Stimulated activated CD4-positive, alpha-beta T cell treated with anti-CD3 and anti-CD28 coated beads, Interleukin-4, amount 100 ng/mL, for 1 hour (primary cell): ENCODE data around the gene RANBP3L.

ENCODE experiments used
- DNase-seq: peaks from one replicate; pipeline ENCODE4 v3.0.0-alpha.2; 2020

RANBP3L gene

DNA sequence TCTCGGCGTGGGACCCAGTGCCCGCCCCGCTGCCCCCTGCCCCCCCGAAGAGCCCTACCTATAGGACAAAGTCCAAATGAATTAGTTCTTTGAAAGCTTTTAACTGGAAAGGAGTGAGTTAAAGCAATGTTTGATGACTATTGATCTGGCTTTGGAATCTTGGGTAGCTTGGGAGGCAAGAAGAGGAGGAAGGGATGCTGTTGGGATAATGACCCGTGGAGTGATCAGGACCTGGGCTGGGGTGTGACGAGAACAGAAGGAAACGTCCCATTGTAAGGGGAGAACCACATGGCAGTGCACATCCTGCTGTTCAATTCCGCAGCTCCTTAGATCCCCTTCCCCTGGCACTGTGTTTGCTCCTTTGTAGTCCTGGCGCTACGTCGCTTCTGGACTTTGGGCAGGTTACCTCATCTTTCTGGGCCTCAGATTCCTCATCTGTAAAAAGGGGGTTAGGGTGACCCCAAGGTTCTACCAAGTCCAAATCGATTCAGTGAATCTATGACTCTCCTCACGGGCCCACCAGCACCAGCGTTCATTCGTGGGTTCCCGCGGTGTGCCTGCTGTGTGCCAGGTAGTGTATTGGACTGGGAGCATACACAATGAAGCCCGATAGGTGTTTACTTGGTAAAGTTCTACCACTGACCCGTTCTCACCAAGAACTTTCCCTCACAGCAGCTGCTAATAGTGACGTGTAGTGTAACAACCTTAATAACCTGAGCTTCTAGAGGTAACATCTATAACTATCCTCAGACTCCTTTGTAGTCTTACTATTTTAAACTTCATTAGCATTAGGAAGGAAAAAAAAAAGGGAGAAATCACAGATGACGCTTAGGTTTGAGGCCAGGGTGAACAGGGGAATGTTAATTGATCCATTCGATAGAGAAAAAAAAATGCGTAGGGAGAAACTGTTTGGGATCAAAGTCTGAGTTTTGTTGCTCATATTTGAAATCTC, 58.9 kb downstream of the RANBP3L start:
- peak; percentile 4 for DNase-seq

DNA sequence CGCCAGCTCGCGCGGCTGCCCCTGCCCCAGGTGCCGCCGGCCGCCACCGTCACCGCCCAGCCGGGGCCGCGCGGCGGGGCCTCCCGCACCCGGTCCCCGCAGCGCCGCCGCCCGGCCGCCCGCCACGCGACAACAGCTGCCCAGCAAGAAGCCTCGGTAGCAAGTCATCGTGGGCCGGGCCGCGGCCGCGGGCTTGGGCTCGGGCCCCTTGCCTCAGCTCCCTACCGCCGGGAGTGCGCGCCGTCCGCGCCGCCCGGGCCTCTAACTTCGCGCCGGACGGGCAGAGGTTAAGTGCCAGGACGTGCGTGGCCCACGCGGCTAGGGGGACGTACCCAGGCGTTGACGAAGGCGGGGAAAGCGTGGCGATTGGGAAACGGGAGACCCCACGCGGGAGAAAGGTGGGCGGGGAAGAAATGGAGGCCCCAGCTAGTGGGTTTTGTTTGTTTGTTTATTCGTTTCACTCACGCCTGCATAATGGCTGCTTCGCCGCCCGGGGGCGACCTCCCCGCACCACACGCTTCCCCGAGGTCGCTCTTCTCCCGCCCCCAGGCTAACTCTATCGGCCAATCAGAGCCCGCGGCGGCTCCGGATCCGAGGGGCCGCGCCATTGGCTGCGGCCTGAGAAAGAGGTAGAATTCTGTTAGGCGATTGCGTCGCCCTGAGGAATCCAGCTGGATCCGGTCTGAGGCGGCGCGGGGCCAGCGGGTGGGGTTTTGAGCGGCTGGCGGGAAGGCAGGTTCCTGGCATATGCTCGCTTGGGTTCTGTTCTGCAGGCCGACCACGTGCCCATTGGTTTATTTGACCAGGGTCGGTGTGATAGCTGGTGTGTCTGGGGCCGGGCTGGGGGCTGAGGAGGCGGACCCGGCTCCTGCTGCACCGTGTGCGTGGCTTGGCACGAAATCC, 59.8 kb downstream of the RANBP3L start, which contains the start of gene NADK2:
NADK2 (minus strand) TSS at position 295 of the 903 bp plus-strand sequence; CDS start at position 168, 127 bp downstream.
- peak; percentile 90 for DNase-seq

DNA sequence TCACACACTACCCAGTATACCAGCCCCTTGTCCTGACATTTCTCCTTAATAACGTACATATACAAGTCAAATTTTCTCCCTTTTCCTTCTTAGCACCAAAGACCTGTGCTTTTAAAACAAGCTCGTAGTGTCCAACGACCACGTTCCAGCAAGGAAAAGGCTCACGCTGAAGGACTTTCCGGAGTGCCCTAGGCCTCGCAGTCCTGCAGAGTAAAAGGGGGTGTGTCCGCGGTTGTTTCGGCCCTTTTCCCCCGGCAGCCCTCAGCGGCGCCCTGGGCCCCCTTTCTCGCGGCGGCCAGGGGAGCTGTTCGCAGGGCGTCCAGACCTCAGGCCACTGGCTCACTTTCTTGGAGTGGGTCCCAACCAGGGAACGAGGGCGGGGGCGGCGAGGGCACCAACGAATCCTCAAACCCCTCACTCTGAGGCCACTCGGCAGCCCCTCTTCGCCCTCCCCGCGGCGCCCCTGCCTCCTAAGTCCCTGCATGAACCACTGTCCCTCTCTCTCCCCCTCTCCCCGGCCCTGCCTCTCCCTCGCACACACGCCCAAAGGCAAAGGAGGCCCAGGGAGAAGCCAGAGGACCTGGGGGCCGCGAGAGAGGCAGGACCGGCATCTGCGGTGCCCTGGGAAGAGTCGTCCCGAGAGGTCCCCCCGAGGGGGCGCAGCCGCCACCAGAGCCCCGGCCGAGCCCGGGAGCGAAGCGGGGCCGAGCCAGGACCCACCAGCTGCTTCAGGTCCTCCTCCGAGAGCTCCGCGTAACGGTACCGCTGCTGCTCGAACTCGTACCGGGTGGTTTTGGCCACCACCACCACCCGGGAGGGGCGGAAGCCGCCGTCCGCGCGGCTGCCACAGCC, 60.7 kb downstream of the RANBP3L start:
- DNase-seq: peak; percentile 44

DNA sequence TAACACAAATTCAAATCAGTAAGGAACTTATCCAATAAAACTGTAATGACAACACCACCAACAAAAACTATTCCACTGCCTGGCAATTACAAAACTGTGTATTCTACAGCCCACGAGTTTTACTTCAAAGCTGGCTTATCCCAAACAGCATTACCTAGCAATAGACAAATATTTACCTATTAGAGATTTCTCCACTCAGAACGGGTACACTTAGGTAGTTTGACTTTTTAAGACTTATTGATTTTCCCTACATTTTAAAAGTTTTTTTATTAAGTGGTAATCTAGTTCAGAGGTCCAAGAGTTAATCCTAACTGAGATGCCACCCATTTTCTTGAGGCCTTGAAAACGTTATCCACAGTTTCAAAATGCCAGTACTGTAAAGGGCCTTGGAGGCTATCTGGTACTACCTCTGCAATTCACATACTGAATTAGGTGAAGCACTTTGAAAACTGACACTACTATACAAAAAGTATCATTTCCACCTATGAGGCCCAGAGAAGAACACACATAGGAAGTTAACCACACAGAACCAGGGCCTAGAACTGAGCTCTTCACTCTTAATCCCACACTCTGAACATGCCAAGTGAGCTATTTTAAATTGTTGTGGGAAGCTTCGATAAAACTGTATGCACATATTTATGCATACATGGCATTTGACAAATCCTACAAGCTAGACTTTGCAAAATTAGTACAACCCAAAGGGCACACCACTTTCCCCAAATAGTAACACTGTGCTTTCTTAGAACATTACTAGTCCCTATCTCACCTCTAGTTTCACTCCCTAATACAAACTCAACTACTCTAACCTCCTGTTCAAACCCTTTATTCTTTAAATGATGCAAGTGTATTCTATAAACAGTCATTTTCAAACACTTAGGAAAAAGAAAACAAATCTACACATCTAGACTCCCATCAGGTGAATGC, 62.1 kb downstream of the RANBP3L start:
- DNase-seq: no peak

DNA sequence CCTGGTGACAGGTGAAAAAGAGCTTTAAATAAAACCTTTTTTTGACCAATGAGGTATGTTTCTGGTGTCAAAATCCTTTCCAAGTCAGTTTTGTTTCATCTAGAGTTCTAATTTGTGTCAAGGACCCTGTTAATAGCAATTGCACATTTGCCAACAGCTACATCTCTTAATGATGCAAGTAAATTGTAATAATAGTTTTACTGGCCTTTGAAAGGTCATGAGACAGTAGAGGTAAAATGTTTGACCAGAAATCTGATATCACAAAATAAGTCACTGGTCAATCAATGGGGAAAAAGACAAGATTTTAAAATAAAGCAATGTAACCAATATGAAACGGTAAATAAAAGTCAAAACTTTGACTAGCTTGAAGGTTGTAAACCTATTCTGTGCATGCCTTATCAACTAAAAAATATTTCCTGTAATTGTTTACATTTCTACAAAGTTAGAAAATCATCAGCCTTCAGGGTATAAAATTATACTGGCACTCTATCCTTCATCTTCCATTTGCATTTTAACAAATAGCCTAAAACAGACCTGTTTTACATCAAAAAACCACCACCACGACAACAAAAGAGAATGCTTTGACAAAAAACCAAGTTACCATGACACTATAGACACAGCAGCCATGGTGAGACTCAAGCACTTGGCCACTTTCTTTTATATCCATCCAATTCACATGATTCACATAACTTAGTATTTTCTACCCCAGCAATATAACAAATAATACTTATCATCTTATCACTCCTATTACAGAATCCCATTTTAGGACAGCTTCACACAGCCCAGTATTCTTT, 63.0 kb downstream of the RANBP3L start:
- DNase-seq: no peak

DNA sequence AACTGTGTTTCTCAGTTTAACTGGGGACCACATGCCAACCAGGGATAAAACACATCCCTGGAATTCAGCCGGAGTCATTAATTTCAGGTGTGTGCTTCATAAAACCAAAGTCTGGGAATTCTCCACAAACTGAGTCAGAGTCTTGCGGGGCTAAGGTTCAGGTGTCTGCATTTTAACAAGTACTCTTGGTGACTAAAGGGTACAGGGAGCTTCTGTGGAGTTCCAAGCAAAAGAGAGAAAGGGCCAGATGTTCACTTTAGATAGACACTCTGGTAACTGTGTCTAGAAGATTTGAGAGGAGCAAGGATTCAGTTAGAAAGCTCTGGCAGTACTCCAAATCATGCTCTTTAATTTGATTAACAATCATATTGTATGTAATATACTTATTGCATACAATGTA, 64.0 kb downstream of the RANBP3L start:
- DNase-seq: no peak

DNA sequence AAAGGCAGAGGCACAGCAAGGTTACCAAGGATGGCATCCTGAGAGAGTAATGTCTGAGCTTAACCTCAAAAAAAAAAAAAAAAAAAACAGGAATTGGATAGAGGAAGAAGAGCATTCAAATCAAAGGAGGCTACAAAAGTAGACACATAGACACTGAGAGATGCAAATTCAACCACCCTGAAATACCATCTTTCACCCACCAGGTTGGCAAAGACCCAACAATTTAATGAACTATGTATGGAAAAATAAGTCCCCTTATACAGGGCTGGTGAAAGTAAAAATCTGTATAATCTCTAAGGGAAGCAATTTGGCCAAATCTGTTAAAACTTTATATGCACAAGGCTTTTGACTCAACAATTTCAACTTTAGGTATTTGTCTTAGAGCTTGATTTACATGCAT, 64.9 kb downstream of the RANBP3L start:
- DNase-seq: no peak

DNA sequence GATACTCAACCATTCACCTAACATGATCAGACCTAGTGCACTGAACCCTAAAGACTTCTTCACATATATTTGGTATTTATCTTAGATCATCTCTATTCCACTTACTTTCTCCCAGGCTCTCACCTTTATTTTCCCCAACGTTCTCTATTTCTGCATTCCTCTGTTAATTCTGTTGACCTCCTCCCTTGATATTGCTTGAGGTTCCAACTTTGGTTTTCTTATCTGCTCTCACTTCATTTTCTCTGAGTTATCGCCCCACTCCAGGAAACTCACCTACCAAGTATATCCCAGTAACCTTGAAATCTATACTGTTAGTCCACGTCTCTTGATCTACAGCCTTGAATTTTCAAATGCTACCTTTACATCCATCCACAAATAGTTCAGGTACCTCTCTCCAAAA, 69.2 kb downstream of the RANBP3L start:
- no peak for DNase-seq

DNA sequence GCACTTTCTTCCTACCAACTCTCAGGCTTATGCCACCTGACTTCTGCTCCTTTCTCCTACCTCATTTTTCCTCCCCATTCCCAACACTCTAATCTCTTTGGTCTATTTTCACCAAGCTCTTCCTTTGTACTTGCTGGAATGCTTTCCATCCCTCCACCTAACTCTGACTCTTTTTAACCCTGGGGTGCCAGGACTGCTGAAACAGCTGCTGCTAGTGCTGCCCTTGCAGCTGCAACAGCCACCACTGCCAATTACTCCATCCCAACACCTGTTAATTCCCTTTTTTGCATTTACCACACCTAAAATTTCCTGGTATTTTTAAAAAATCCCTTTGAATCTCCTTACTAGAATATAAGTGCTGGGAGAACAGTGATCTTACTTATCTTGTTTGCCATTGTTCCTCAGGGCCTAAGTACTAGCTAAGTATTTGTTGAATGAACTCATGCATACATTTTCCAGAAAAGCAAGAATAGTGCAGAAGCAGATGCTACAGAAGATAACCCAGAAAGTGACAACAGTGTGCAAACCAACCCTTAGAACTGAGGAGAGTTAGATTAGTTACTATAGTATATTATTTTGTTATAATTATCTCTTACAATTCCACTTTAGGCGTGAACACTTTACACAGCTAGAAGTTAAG, 71.4 kb downstream of the RANBP3L start:
- no peak for DNase-seq

DNA sequence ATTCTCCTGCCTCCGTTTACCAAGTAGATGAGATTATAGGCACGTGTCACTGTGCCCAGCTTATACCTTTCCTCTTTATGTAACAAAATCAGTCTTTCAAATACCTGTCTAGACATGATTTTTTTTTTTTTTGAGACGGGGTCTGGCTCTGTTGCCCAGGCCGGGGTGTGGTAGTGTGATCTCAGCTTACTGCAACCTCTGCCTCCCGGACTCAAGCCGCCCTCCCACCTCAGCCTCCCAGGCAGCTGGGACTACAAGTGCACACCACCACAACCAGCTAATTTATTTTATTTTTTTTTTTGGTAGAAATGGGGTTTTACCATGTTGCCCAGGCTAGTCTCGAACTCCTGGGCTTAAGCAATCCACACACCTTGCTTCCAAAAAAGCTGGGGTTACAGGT, 73.2 kb downstream of the RANBP3L start:
- no peak for DNase-seq

DNA sequence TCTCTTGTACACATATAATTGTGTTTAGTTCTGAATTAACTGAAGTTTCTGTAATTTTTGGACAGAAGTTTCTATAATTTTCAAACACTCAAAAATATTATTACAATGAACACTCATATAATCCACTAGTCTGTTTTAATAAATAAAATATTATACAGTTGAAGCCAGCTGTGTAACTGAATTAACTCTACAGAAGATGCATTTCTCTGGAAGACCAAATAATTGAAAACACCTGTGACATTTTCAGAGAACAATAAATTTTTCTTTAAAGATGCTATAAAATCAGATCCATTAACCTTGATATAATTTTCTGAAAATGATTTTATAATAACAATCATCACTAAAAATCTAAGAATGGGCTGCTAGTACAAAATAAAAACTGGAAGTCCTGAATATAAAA, 74.7 kb downstream of the RANBP3L start:
- no peak for DNase-seq

DNA sequence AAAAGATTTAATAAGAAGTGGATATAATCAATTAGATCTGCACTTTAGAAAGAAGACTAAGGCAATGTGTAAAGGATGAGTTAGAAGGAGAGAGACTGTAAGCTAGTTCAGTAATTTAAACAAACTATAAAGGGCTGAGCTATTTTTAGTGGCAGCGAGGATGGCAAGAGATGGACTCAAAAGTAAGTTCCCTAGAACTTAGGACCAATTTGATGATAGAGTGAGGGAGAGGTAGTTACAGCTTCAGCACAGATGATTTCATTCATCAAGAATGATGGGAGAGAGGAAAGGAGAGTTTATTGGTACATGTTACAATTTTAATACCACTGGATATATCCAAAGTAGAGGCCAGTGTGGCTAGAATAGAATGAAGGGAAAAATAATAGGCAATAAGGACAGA, 79.1 kb downstream of the RANBP3L start:
- no peak for DNase-seq

DNA sequence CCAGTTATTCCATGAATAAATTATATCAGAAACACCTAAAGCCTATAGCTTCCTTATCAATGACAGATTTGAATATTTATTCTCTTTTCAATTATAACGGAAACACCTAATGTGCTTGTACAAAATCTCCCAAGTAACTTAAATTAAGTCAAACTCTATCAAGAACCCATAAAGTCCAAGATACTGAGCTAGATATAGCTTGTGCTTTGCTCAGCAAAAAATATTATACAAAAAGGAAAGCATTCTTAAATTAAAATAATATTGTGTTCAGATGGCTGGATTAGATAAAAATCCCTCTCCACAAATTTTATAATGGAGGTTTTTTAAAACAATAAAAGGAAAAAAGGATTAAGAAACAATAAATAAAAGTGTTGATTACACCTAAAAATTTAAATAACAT, 83.7 kb downstream of the RANBP3L start:
- no peak for DNase-seq

DNA sequence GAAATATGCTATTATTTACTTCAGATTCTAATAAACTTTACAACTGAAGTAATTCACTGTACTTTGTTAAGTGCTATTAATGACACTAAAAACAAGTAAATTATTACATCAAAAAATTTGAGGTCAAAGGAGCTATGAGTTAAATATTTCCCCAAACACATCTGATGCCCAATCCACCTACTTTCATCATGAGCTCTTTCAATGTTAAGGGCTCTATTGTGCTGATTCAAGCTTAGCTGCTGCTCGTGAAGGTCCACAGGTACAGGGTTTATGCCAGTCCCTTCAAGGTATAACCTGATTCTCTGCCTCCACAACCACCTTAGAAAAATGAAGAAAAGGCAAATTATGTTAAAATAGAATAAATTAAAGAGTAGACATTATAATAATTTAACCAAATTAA, 84.1 kb downstream of the RANBP3L start:
- no peak for DNase-seq

DNA sequence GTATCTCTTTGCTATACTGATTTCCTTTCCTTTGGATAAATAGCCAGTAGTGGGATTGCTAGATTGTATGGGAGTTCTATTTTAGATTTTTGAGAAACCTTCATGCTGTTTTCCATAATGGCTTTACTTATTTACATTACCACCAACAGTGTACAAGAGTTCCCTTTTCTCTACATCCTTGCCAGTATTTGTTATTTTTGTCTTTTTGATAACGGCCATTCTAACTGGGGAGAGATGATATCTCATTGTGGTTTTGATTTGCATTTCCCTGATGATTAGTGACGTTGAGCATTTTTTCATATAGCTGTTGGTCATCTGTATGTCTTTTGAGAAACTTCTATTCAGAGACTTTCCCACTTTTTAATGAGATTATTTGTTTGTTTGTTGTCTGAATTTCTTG, 85.8 kb downstream of the RANBP3L start:
- no peak for DNase-seq

DNA sequence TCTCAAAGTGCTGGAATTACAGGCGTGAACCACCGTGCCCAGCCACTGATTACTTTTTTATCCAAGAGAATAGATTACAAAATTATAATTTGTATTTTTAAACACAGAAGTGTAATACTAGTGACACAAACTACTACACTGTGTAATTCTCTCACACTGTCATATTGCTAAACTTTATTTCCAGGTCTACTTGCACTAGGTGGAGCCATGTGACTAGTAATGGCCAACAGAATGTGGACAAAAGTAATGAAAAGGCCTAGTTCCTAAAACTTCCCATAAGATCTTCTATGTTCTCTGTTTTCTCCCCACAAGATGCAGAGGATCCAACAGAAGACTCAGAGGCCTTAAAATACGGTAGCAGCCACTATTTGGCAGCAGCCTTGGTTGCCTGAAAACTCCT, 87.3 kb downstream of the RANBP3L start:
- no peak for DNase-seq

DNA sequence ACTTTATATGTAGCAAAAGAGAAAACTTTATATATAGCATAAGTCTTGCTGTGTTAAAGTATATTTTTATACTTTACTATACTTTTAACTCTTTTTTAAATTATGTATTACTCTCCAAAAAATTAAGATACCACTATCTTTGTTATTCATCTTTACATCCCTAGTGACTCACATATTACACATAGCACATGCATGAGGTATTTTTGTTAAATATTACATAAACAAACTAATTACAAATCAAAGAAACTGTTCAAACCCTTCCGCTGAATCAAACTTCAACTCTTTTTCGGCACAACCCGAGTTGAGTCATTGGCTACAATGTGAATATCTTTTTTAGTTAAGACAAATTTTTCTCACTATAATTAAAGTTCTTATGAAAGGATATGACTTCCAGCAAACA, 92.0 kb downstream of the RANBP3L start:
- no peak for DNase-seq

DNA sequence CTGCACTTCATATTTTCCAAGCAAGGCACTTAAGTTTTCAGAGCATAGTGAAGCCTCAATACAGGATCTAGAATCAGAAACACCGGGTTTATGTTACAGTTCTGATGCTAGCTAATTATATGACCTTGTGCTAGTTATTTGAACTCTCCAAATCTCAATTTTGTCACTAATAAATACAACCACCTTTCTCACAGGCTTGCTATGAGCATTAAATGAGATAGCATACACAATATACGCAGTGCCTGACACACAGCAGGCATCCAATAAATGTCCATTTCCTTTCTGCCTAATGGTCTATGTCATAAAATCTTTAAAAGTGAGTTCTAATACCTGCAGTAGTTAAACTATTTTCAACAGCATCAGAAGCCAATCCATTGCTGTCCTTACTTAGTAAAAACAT, 92.9 kb downstream of the RANBP3L start:
- no peak for DNase-seq

DNA sequence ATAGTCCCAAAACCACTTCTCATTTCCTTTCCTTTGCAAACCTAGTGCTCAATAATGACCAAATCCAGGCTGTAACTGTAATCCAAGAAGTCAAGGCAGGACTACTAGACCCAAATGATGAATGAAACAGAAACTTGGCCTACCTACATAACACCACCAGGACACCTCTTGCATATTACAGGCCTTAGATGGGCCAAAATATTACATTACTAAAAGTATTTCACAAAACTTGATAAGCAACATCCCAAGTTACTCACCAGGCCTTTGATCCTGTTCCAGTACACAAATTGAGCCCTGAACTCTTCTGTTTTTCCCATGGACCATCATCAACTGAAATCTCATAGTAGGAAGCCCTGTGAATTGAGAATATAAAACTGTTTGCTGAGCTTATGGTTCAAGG, 94.8 kb downstream of the RANBP3L start:
- no peak for DNase-seq

DNA sequence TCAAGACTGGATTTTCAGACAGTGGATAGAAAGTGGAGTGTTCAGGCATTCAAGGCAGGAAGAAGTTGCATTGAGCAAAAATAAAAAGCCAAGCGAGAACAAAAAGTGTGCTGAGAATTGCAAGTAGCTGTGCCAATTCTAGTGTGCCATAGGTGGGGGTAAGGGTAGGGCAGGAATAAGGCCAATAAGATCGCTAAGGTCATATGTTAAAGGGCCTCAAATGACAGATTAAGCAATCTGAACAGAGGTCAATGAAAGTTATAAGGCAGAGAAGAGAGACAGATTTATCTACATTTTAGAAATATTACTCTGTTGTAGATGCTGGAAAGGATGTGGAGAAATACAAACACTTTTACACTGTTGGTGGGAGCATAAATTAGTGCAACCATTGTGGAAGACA, 96.4 kb downstream of the RANBP3L start:
- DNase-seq: no peak
